GM12872 (cell line): Measurements from ENCODE around the gene TIGD3.
A peak's percentile ranks its signal among the peaks of the same experiment; 100 is the strongest.

Experiments used
- CTCF ChIP-seq: IDR thresholded peaks from 3 replicates; pipeline ENCODE4 v1.5.1; 2011; ENCODE audit warnings: low read depth, mild to moderate bottlenecking, low read length, moderate library complexity; ENCODE audit not compliant: insufficient read depth

TIGD3 gene

GRCh38 chr11:65310736-65311135, 43.8 kb upstream of the TIGD3 start:
- no peak for TF ChIP-seq CTCF

- no peak for TF ChIP-seq CTCF
These were observed 43.3 kb upstream of the TIGD3 start for GRCh38 chr11:65311170-65311678.

- no peak for TF ChIP-seq CTCF
These were observed 39.9 kb upstream of the TIGD3 start, which contains the start of gene CDC42EP2 for GRCh38 chr11:65314501-65315203. Gene CDC42EP2 (plus strand): TSS chr11:65314866. CDS start chr11:65320899, 6,033 bp downstream.

GRCh38 chr11:65315204-65315865, 39.2 kb upstream of the TIGD3 start:
- TF ChIP-seq CTCF = peak; percentile 96

GRCh38 chr11:65315866-65316226, 38.7 kb upstream of the TIGD3 start:
- TF ChIP-seq CTCF = no peak; the same call in 2 of the 3 replicates

- TF ChIP-seq CTCF = no peak
These were observed 38.1 kb upstream of the TIGD3 start for GRCh38 chr11:65316227-65317024.

GRCh38 chr11:65317025-65317786, 37.3 kb upstream of the TIGD3 start:
- TF ChIP-seq CTCF = no peak
